CD4-positive, alpha-beta memory T cell (primary cell): ENCODE data around the gene CCDC24. TPM values are rescaled to one million over a fixed set of nuclear protein-coding genes. Genes with fewer than 3 reads are reported as not detected.

Source experiments
- CTCF ChIA-PET: fragments of 350-600 bp; sonication (Branson Sonifier 250); formaldehyde crosslinking; loops from one replicate; lab custom pipeline; 2021; ENCODE audit warnings: inconsistent platforms; ENCODE audit not compliant: partially characterized antibody; lab: Charles Lee
- POLR2A ChIA-PET: fragments of 350-600 bp; sonication (Branson Sonifier 250); formaldehyde crosslinking; loops from one replicate; lab custom pipeline; 2021; ENCODE audit not compliant: partially characterized antibody; lab: Charles Lee
- DNase-seq, 5 donors: peaks; one replicate each; pipeline versions ENCODE4 v3.0.0 to v3.0.0-alpha.2; 2020 to 2022; ENCODE audit warnings: mixed read lengths in 1 of 5
- H3K27ac ChIP-seq: one replicate; pipeline ENCODE4 v1.7.0; 2013; ENCODE audit warnings: low read depth, low read length
- H3K27me3 ChIP-seq: 2 replicates; pipeline ENCODE4 v1.7.0; 2013; ENCODE audit warnings: mild to moderate bottlenecking, low read length, moderate library complexity; ENCODE audit not compliant: insufficient read depth
- H3K36me3 ChIP-seq: 2 replicates; pipeline ENCODE4 v1.7.0; 2013; ENCODE audit warnings: mild to moderate bottlenecking, low read length, moderate library complexity; ENCODE audit not compliant: insufficient read depth
- H3K4me1 ChIP-seq: 2 replicates; pipeline ENCODE4 v1.7.0; 2013; ENCODE audit warnings: mild to moderate bottlenecking, low read length, moderate library complexity; ENCODE audit not compliant: insufficient read depth
- H3K4me3 ChIP-seq, 2 donors: one replicate each; pipeline ENCODE4 v1.7.0; 2013; ENCODE audit warnings: low read length in 2 of 2, mild to moderate bottlenecking in 1 of 2
- H3K9me3 ChIP-seq, 2 donors: one replicate each; pipeline ENCODE4 v1.7.0; 2013; ENCODE audit warnings: low read length in 2 of 2, control low read depth in 1 of 2; ENCODE audit not compliant: control insufficient read depth in 1 of 2
- H3K27ac Mint-ChIP-seq, 7 donors: one replicate each; pipeline ENCODE4 v1.8.0; 2020 to 2021; ENCODE audit warnings: mixed read lengths in 7 of 7, mild to moderate bottlenecking in 6 of 7, inconsistent platforms in 3 of 7, moderate library complexity in 3 of 7
- H3K27me3 Mint-ChIP-seq, 2 donors: one replicate each; pipeline ENCODE4 v1.8.0; 2020 to 2021; ENCODE audit warnings: mixed read lengths in 2 of 2
- H3K36me3 Mint-ChIP-seq, 2 donors: one replicate each; pipeline ENCODE4 v1.8.0; 2020 to 2021; ENCODE audit warnings: mixed read lengths in 2 of 2, inconsistent platforms in 1 of 2, mild to moderate bottlenecking in 1 of 2
- H3K4me1 Mint-ChIP-seq, 4 donors: one replicate each; pipeline ENCODE4 v1.8.0; 2020 to 2021; ENCODE audit warnings: mixed read lengths in 4 of 4, mild to moderate bottlenecking in 1 of 4
- H3K4me3 Mint-ChIP-seq, 8 donors: one replicate each; pipeline ENCODE4 v1.8.0; 2020 to 2021; ENCODE audit warnings: mixed read lengths in 8 of 8, mild to moderate bottlenecking in 7 of 8, moderate library complexity in 6 of 8, inconsistent platforms in 3 of 8
- H3K9me3 Mint-ChIP-seq, 8 donors: one replicate each; pipeline ENCODE4 v1.8.0; 2020 to 2021; ENCODE audit warnings: mixed read lengths in 8 of 8, mild to moderate bottlenecking in 5 of 8, inconsistent platforms in 3 of 8, moderate library complexity in 1 of 8
- intact Hi-C: fragments of 100-400 bp; cut with micrococcal nuclease; formaldehyde crosslinking; loops from one replicate; pipeline ENCODE4 v1.15.1; 2023
- polyA plus RNA-seq, 2 donors: library from polyadenylated mRNA; unstranded; fragments of 300-500 nt; fragmentation: Illumina TruSeq; gene quantifications; one replicate each; pipeline ENCODE4 v1.2.3, GENCODE V29; 2021
- total RNA-seq, 2 experiments: library from RNA; stranded (reverse); gene quantifications; one replicate each; pipeline ENCODE4 v1.2.3, GENCODE V29; 2021

Gene CCDC24
- total and polyA plus RNA-seq, 4 experiments from 2014 or later = 1.1 to 1.9 (median 1.5) TPM

DNA sequence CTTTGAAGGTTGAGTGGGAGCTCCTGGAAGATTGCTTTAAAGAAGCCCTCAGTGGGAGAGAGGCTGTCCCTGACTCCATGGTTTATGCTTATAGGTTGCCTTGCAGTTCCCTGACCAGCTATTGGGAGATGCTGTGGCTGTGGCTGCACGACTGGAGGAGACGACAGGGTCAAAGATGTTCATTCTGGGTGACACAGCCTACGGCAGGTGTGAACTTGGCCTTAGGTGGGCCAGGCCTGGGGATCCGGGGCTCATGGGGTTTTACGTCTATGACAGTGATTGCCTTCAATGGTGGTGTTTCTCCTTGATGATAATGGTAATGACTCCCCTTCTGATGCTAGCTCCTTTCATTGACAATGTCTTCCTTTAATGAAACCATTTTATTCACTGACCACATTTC, 20.9 kb upstream of the CCDC24 start:
- ChIA-PET CTCF (interaction anchor here (0.9 to 1.3 kb wide), 2 partner anchors 25 to 36 kb away, joined by 3 to 5 read pairs; no protein-coding TSS in a partner anchor), POLR2A (interaction anchor here (0.6 to 5.7 kb wide), 8 partner anchors 18 to 1551 kb away, joined by 3 to 44 read pairs (median 4); partner anchors contain the start of genes CCDC24, IPO13, KDM4A and PRDX1)
- Histone ChIP-seq H3K36me3 (peaks cover 6% of the 10 kb centered on the region), H3K27ac (peak overlapping the region; percentile 57), H3K9me3 (no peaks in the 10 kb centered on the region), H3K4me1 (peaks cover 24% of the 10 kb centered on the region), H3K27me3 (no peaks in the 10 kb centered on the region), H3K4me3 (peak overlapping the region; percentile 89 to 99)
- peaks cover 23 to 43% (median 33%) of the 10 kb centered on the region in 4 donors for H3K4me1 Mint-ChIP-seq
- peaks cover 0 to 2% (median 0%) of the 10 kb centered on the region in 8 donors for H3K9me3 Mint-ChIP-seq
- intact Hi-C loops = no loop called here
- peak overlapping the region in 6 of 7 donors; percentile 77 to 93 (median 87) for H3K27ac Mint-ChIP-seq
- no peaks in the 10 kb centered on the region for H3K27me3 Mint-ChIP-seq
- DNase-seq = no peak
- H3K36me3 Mint-ChIP-seq = peaks cover 3 to 29% of the 10 kb centered on the region in 2 donors
- peak overlapping the region; percentile 92 to 97 (median 94) for H3K4me3 Mint-ChIP-seq

DNA sequence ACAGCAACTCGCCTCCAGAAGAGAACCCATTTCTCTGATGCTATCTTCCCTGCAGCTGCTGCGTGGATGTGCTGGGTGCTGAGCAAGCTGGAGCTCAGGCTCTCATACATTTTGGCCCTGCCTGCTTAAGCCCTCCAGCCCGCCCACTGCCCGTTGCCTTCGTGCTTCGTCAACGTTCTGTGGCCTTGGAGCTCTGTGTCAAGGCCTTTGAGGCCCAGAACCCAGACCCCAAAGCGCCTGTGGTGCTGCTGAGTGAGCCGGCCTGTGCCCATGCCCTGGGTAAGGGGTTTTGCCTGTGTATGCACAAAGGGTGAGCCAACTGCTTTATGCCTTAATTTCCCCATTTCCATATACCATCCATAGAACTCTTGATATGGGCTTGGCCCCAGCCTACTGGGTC, 20.5 kb upstream of the CCDC24 start:
- H3K9me3 Mint-ChIP-seq = peaks cover 0 to 2% (median 0%) of the 10 kb centered on the region in 8 donors

DNA sequence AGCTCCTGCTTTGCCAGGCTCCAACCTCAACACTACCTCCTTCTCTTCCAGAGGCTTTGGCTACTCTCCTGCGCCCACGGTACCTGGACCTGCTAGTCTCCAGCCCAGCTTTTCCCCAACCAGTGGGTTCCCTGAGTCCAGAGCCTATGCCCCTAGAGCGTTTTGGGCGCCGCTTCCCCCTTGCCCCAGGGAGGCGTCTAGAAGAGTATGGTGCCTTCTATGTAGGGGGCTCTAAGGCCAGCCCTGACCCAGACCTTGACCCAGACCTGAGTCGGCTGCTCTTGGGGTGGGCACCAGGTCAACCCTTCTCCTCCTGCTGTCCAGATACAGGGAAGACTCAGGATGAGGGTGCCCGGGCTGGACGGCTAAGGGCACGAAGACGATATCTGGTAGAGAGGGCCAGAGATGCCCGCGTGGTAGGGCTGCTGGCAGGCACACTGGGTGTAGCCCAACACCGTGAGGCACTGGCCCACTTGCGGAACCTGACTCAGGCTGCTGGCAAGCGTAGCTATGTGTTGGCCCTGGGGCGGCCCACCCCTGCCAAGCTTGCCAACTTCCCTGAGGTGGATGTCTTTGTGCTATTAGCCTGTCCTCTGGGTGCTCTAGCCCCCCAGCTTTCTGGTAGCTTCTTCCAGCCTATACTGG, 19.9 kb upstream of the CCDC24 start:
- DNase-seq = no peak
- H3K27me3 Mint-ChIP-seq = no peaks in the 10 kb centered on the region
- Histone ChIP-seq H3K36me3 (peaks cover 9% of the 10 kb centered on the region), H3K9me3 (no peaks in the 10 kb centered on the region), H3K27me3 (no peaks in the 10 kb centered on the region), H3K4me3 (no peak overlapping the region), H3K4me1 (peaks cover 34% of the 10 kb centered on the region), H3K27ac (no peak overlapping the region)
- peaks cover 30 to 52% (median 41%) of the 10 kb centered on the region in 4 donors for H3K4me1 Mint-ChIP-seq
- H3K27ac Mint-ChIP-seq = no peak overlapping the region
- ChIA-PET CTCF (interaction anchor here (1.3 kb wide), 1 partner anchor 26 kb away, joined by 5 read pairs; no protein-coding TSS in a partner anchor), POLR2A (interaction anchor here (1.4 to 5.7 kb wide), 2 partner anchors 17 to 24 kb away, joined by 3 to 44 read pairs; partner anchors contain the start of gene IPO13)
- intact Hi-C loops = no loop called here
- peaks cover 0 to 2% (median 0%) of the 10 kb centered on the region in 8 donors for H3K9me3 Mint-ChIP-seq
- peaks cover 4 to 36% of the 10 kb centered on the region in 2 donors for H3K36me3 Mint-ChIP-seq
- H3K4me3 Mint-ChIP-seq = peak overlapping the region in 7 of 8 donors; percentile 92 to 97 (median 94)

More for the DNA sequence above, 20.5 kb upstream of the CCDC24 start:
- peaks cover 28% of the 10 kb centered on the region for H3K4me1 ChIP-seq
- no peak for DNase-seq
- no peak overlapping the region for H3K4me3 ChIP-seq
- Mint-ChIP-seq H3K27ac (peak overlapping the region in 2 of 7 donors; percentile 27 to 88), H3K4me1 (peaks cover 27 to 47% (median 37%) of the 10 kb centered on the region in 4 donors), H3K36me3 (peaks cover 3 to 33% of the 10 kb centered on the region in 2 donors), H3K4me3 (peak overlapping the region; percentile 92 to 97 (median 94)), H3K27me3 (no peaks in the 10 kb centered on the region)
- H3K36me3 ChIP-seq = peaks cover 6% of the 10 kb centered on the region
- ChIA-PET CTCF (interaction anchor here (0.9 to 1.3 kb wide), 2 partner anchors 25 to 35 kb away, joined by 3 to 5 read pairs; no protein-coding TSS in a partner anchor), POLR2A (interaction anchor here (1.3 to 5.7 kb wide), 5 partner anchors 18 to 1551 kb away, joined by 3 to 44 read pairs (median 4); partner anchors contain the start of genes CCDC24, IPO13 and PRDX1)
- H3K27ac ChIP-seq = no peak overlapping the region
- H3K27me3 ChIP-seq = no peaks in the 10 kb centered on the region
- no peaks in the 10 kb centered on the region for H3K9me3 ChIP-seq
- intact Hi-C loops = no loop called here

DNA sequence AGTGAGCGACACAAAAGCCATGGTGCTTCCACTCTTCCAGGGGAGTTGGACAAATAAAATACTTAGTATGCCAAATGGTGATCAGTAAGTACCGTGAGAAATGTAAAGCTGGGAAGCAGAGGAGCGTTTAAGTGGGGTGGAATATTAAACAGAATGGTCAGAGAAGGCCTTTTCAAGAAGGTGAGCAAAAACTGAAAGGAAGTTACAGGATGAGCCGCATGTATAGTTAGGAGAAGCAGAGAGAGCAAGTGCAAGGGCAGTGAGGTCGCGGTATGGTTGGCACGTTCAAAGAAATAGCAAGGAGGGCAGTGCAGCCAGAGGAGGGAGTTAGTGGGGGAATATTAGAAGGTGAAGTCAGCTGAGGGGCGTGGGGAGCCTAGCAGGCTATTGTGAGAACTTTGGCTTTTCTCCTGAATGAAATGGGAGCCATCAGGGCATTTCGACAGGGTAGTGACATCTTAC, 17.4 kb upstream of the CCDC24 start:
- H3K4me3 ChIP-seq = peak overlapping the region; percentile 81 to 96

DNA sequence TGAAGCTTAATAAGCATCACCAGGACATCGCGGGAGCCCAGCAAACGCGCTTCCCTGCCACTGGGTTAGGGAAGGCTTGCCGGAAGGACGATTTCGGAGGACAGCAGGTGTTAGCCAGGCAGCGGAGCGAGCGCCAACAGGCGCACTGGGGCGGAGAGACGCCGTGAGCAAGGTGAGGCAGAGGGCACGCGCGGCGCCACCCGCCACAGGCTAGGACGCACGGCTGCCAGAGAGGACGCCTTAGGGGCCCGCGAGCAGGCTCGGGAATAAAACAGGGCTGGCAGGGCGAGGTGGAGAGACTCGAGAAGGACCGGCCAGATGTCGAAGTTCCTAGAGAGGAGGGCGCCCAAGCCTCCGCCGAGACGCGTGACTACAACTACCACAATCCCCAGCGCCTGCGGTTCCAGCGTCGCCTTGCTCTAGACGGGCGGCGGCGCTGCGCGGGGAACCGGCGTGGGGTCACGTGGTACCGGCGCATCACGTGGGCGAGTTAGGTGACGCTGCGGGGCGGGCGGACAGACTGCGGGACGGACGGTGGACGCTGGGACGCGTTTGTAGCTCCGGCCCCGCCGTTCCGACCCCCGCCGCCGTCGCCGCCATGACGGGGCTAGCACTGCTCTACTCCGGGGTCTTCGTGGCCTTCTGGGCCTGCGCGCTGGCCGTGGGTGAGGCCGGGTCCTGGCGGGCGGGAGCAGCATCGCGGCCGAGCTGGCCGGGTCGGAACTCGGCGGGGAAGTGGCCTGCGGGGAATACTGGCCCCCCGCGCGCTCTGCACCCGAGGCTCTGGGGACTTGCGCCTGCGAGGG, 16.8 kb upstream of the CCDC24 start, which contains the start of gene ATP6V0B:
ATP6V0B (plus strand) TSS at position 518 of the 806 bp plus-strand sequence; CDS start at position 599, 81 bp downstream.
- CTCF ChIA-PET = interaction anchor here (1.1 to 1.8 kb wide), 4 partner anchors 15 to 32 kb away, joined by 4 to 8 read pairs (median 6); no protein-coding TSS in a partner anchor
- POLR2A ChIA-PET = interaction anchor here (0.9 to 5.7 kb wide), 11 partner anchors 11 to 802 kb away, joined by 3 to 44 read pairs (median 5); partner anchors contain the start of genes CCDC24, CFAP57, EBNA1BP2 and IPO13

More for the DNA sequence above, 17.4 kb upstream of the CCDC24 start:
- H3K27me3 ChIP-seq = no peaks in the 10 kb centered on the region
- peak overlapping the region; percentile 83 for H3K27ac ChIP-seq
- Mint-ChIP-seq H3K4me3 (peak overlapping the region; percentile 90 to 98 (median 92)), H3K36me3 (peaks cover 24 to 57% of the 10 kb centered on the region in 2 donors), H3K9me3 (peaks cover 0 to 2% (median 0%) of the 10 kb centered on the region in 8 donors), H3K27ac (peak overlapping the region; percentile 95 to 98 (median 96)), H3K27me3 (no peaks in the 10 kb centered on the region), H3K4me1 (peaks cover 47 to 76% (median 63%) of the 10 kb centered on the region in 4 donors)
- ChIA-PET CTCF (interaction anchor here (1.6 kb wide), 1 partner anchor 16 kb away, joined by 8 read pairs; no protein-coding TSS in a partner anchor), POLR2A (interaction anchor here (1.1 to 5.7 kb wide), 5 partner anchors 18 to 607 kb away, joined by 3 to 44 read pairs (median 6); partner anchors contain the start of genes CCDC24, IPO13, KDM4A and SLC6A9)
- peaks cover 29% of the 10 kb centered on the region for H3K36me3 ChIP-seq
- peaks cover 56% of the 10 kb centered on the region for H3K4me1 ChIP-seq
- DNase-seq = no peak
- no peaks in the 10 kb centered on the region for H3K9me3 ChIP-seq
- intact Hi-C loops = loop anchor here (1.0 kb wide), 2 partner anchors 28 to 56 kb away; partner anchors contain the start of gene IPO13

More for the DNA sequence above, 16.8 kb upstream of the CCDC24 start, which contains the start of gene ATP6V0B:
- no peaks in the 10 kb centered on the region for H3K27me3 Mint-ChIP-seq
- Histone ChIP-seq H3K36me3 (peaks cover 29% of the 10 kb centered on the region), H3K4me3 (peak within 1 kb of the TSS; percentile 90 to 96), H3K27me3 (no peaks in the 10 kb centered on the region), H3K9me3 (no peaks in the 10 kb centered on the region), H3K27ac (peak within 1 kb of the TSS; percentile 83), H3K4me1 (peaks cover 52% of the 10 kb centered on the region)
- intact Hi-C loops = loop anchor here (1.0 kb wide), 3 partner anchors 17 to 56 kb away; partner anchors contain the start of genes CCDC24 and IPO13
- peak within 1 kb of the TSS; percentile 95 to 98 (median 96) for H3K27ac Mint-ChIP-seq
- H3K4me1 Mint-ChIP-seq = peaks cover 42 to 73% (median 58%) of the 10 kb centered on the region in 4 donors
- peak; percentile 86 to 93 (median 89) for DNase-seq
- peak within 1 kb of the TSS; percentile 91 to 98 (median 93) for H3K4me3 Mint-ChIP-seq
- peaks cover 24 to 53% of the 10 kb centered on the region in 2 donors for H3K36me3 Mint-ChIP-seq
- H3K9me3 Mint-ChIP-seq = peaks cover 0 to under 1% (median 0%) of the 10 kb centered on the region in 8 donors
